SU-DHL-6 (cell line): ENCODE results near the gene ZNF3.

Experiments
- CTCF ChIP-seq: fragments of 200-600 bp; sonication (generic); IDR thresholded peaks from one replicate; pipeline ENCODE4 v1.5.1; 2017; ENCODE audit warnings: antibody characterized with exemption, mild to moderate bottlenecking, low read length, moderate library complexity; ENCODE audit not compliant: insufficient read depth, poor library complexity, severe bottlenecking
- EZH2phosphoT487 ChIP-seq: fragments of 200-600 bp; sonication (generic), shearing (Covaris generic); conservative IDR thresholded peaks from 2 replicates; pipeline ENCODE4 v1.6.1; 2018; ENCODE audit warnings: mild to moderate bottlenecking, antibody characterized with exemption, low read length, moderate library complexity, mixed read lengths

GRCh38 chr7:100095704-100096103 is 14.2 kb upstream of the ZNF3 start:
- TF ChIP-seq EZH2phosphoT487 = no peak
- TF ChIP-seq CTCF = no peak
